ENCODE measurements around the gene SHFL.

Gene SHFL

DNA sequence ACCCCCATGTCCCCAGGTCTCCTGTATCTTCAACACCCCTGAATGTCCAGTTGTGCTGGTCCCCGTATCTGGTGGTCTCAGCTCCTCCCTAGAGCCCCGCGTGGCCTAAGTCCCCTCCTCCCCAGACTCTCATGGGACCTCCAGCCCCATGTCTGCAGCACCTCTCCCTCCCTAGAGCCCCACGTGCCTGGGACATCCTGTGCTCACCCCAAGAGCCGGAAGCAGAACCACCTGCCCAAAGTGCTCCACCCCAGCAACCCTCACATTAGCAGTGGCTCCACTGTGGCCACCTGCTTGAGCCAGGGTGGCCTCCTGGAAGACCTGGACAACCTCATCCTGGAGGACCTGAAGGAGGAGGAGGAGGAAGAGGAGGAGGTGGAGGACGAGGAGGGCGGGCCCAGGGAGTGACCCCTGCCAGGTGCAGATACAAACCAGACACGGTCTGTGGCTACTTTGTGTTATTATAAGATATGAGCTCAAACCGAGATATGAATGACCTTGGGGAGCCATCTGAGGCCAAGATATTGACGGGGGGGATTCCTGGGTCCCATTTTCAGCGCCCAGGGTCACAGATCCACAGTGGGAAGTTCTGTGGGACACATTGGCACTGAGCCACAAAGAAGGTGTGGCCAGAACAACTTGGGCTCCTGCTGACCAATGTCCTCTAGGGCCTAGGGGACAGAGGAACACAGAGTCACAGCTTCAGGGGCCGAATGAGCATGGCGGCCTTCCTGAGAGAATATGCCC lies 6.0 kb downstream of the SHFL start:
- Histone ChIP-seq H3K27ac (ENCODE audit: low read depth, low read length) (peak overlapping the region; percentile 62), H3K79me2 (ENCODE audit: control insufficient read depth, low read length) (peaks cover 4% of the 10 kb centered on the region), H3K4me1 (ENCODE audit: control insufficient read depth, low read length) (peaks cover 38% of the 10 kb centered on the region), H3K4me2 (ENCODE audit: low read length) (peak overlapping the region; percentile 60), H4K20me1 (ENCODE audit: control insufficient read depth, insufficient read depth, low read depth, low read length) (no peaks in the 10 kb centered on the region), H3F3A (ENCODE audit: control insufficient read depth, insufficient read depth) (peaks cover 5% of the 10 kb centered on the region), H3K27me3 (ENCODE audit: control insufficient read depth, low read length) (no peaks in the 10 kb centered on the region), H3K4me3 (ENCODE audit: low read length) (peak overlapping the region; percentile 50), H3K36me3 (ENCODE audit: control insufficient read depth, low read length) (peaks cover 15% of the 10 kb centered on the region), H3K9me3 (ENCODE audit: control insufficient read depth, insufficient read depth, low read length) (no peaks in the 10 kb centered on the region), H3K9me2 (replicated peaks; ENCODE audit: control insufficient read depth, low read length) (no peaks in the 10 kb centered on the region)
- TF ChIP-seq, protein P1, sequence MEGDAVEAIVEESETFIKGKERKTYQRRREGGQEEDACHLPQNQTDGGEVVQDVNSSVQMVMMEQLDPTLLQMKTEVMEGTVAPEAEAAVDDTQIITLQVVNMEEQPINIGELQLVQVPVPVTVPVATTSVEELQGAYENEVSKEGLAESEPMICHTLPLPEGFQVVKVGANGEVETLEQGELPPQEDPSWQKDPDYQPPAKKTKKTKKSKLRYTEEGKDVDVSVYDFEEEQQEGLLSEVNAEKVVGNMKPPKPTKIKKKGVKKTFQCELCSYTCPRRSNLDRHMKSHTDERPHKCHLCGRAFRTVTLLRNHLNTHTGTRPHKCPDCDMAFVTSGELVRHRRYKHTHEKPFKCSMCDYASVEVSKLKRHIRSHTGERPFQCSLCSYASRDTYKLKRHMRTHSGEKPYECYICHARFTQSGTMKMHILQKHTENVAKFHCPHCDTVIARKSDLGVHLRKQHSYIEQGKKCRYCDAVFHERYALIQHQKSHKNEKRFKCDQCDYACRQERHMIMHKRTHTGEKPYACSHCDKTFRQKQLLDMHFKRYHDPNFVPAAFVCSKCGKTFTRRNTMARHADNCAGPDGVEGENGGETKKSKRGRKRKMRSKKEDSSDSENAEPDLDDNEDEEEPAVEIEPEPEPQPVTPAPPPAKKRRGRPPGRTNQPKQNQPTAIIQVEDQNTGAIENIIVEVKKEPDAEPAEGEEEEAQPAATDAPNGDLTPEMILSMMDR (IDR thresholded peaks at IDR 0.05; ENCODE audit: low read depth, low read length, poor library complexity, severe bottlenecking) = no peak
- no peak for TF ChIP-seq EZH2phosphoT487 (IDR thresholded peaks at IDR 0.05; ENCODE audit: borderline replicate concordance, low read length)

DNA sequence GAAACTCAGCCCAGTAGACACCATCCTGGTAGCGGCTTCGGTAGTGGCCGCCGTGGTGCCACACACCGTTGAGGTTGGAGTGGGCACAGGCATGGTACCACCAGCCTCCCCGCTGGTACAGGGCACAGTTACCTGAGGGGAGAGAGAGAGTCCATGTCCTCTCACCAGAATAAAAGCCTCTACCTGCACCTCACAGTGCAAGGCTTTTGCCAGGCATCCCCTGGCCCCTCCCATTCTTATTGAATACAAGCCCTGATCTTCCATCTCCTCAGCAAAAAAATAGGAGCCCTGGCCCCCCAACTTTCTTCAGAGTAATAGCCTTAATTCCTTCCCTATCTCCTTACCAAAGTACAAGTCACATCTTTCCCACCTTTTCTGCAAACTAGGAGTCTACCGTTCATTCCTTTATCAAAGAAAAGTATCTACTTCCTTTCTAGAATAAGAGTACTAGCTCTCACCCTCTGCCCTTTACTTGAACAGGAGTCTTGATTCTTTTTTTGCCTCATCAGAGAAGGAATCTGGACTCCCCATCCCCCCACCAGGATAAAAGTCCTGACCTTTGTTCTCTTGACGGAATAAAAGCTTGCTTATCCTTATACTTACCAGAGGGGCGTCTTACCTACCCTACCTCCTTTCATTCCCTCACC lies 6.7 kb downstream of the SHFL start:
- peak overlapping the region; percentile 62 for H3K27ac ChIP-seq (ENCODE audit: low read depth, low read length)
- no peaks in the 10 kb centered on the region for H3K9me3 ChIP-seq (ENCODE audit: control insufficient read depth, insufficient read depth, low read length)
- peaks cover 40% of the 10 kb centered on the region for H3K4me1 ChIP-seq (ENCODE audit: control insufficient read depth, low read length)
- no peaks in the 10 kb centered on the region for H3K27me3 ChIP-seq (ENCODE audit: control insufficient read depth, low read length)
- TF ChIP-seq EZH2phosphoT487 (IDR thresholded peaks at IDR 0.05; ENCODE audit: borderline replicate concordance, low read length) = no peak
- TF ChIP-seq, protein P1 (IDR thresholded peaks at IDR 0.05; ENCODE audit: low read depth, low read length, poor library complexity, severe bottlenecking) = no peak
- H3F3A ChIP-seq (ENCODE audit: control insufficient read depth, insufficient read depth) = peaks cover 5% of the 10 kb centered on the region
- no peaks in the 10 kb centered on the region for H3K9me2 ChIP-seq (replicated peaks; ENCODE audit: control insufficient read depth, low read length)
- peak overlapping the region; percentile 60 for H3K4me2 ChIP-seq (ENCODE audit: low read length)
- H3K4me3 ChIP-seq (ENCODE audit: low read length) = peak overlapping the region; percentile 50
- no peaks in the 10 kb centered on the region for H4K20me1 ChIP-seq (ENCODE audit: control insufficient read depth, insufficient read depth, low read depth, low read length)
- H3K79me2 ChIP-seq (ENCODE audit: control insufficient read depth, low read length) = peaks cover 4% of the 10 kb centered on the region
- H3K36me3 ChIP-seq (ENCODE audit: control insufficient read depth, low read length) = peaks cover 15% of the 10 kb centered on the region

DNA sequence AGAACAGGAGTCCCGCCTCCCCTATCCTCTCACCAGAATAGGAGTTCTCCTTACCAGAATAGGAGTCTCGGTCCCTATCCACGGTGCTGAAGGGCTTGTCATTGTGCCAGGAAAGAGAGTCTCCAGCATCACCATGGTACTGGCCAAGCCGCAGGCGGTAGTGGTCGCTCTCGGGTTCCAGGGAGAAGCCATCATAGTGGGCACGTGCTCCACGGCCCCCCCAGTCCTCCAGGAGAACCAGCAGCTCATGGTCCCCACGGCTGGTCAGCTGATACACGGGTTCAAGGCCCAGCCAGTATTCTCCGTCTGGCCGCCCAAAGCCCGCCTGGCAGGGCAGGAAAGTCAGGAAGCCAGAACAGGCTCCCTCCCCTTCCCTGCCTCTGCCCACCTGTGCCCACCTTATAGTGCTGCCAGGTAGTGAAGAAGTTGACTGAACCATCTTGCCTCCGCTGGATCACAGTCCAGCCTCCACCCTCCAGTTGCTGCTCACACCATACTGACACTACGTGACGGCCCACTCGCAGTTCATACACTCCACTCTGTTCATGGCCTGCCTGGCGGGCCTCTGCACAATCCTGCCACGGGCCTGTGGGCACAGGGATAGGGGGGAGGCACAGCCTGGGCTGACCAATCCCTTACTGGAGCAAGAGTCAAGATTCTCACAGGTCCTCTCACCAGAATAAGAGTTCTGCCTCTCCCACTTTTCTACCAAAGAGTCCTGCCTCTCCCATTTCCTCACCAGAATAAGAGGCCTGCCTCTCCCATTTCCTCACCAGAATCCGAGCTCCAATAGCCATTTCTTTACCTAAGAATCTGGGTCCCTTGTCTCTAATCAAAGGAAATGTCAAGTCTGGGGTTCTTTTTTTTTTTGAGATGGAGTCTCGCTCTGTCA lies 7.4 kb downstream of the SHFL start:
- no peaks in the 10 kb centered on the region for H3K27me3 ChIP-seq (ENCODE audit: control insufficient read depth, low read length)
- H3K9me2 ChIP-seq (replicated peaks; ENCODE audit: control insufficient read depth, low read length) = no peaks in the 10 kb centered on the region
- no peak for TF ChIP-seq EZH2phosphoT487 (IDR thresholded peaks at IDR 0.05; ENCODE audit: borderline replicate concordance, low read length)
- TF ChIP-seq, protein P1 (IDR thresholded peaks at IDR 0.05; ENCODE audit: low read depth, low read length, poor library complexity, severe bottlenecking) = no peak
- no peak overlapping the region for H3K4me3 ChIP-seq (ENCODE audit: low read length)
- H3K9me3 ChIP-seq (ENCODE audit: control insufficient read depth, insufficient read depth, low read length) = no peaks in the 10 kb centered on the region
- peaks cover 43% of the 10 kb centered on the region for H3K4me1 ChIP-seq (ENCODE audit: control insufficient read depth, low read length)
- H3F3A ChIP-seq (ENCODE audit: control insufficient read depth, insufficient read depth) = peaks cover 9% of the 10 kb centered on the region
- no peak overlapping the region for H3K4me2 ChIP-seq (ENCODE audit: low read length)
- peaks cover 4% of the 10 kb centered on the region for H3K79me2 ChIP-seq (ENCODE audit: control insufficient read depth, low read length)
- H3K27ac ChIP-seq (ENCODE audit: low read depth, low read length) = no peak overlapping the region
- peaks cover 15% of the 10 kb centered on the region for H3K36me3 ChIP-seq (ENCODE audit: control insufficient read depth, low read length)
- H4K20me1 ChIP-seq (ENCODE audit: control insufficient read depth, insufficient read depth, low read depth, low read length) = no peaks in the 10 kb centered on the region

Measured in DOHH2 (cell line).